GM21526 (cell line): ENCODE results near the gene MICOS13.

Source experiments
- ATAC-seq: cut with Tn5 transposase; IDR thresholded peaks from one replicate; pipeline ENCODE4 v1.9.1; 2021; ENCODE audit warnings: moderate library complexity; ENCODE audit not compliant: unreplicated experiment, low FRiP score

MICOS13 gene

DNA sequence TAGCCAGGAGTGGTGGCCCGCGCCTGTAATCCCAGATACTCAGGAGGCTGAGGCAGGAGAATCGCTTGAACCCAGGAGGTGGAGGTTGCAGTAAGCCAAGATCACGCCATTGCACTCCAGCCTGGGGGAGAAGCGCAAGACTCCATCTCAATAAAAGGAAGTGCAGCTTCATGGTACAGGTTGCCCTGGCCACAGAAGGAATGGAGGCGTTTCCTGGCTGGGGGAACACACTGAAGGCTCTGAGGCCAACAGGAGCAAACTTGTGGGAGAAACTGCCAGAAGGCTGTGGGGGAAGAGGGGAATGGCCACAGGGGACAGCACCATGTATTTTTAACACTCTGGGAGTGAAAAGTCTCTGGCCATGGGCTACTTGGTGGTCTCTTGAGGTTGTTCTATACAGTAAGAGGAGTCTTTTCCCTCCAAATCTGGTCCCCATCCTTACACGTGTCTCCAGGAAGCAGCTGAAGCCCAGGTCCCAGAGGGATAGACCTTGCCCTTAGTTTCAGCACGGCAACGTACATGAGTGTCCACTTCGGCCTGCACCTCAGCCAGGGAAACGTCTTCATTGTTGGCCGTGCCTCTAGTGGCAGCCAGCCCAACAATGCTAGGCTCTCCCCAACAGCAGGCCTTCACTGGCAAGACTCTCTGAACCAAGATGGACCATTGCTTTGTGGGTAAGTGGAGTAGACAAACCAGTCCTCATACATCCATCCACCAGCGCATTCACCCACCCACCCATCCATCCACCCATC, 7.4 kb downstream of the MICOS13 start:
- ATAC-seq = no peak

DNA sequence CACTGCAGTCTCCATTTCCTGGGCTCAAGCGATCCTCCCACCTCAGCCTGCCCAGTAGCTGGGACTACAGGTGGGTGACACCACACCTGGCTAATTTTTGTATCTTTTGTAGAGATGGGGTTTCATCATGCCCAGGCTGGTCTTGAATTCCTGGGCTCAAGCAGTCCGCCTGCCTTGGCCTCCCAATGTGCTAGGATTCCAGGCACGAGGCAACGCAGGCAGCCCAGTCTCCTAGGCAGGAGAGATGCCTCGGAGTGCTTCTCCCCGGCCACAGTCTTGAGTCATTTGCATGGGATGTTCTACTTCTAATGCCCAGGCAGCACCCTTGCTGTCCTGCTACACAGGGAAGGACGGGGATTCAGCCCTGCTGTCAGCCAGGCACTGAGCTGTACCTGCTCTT, 8.7 kb downstream of the MICOS13 start:
- no peak for ATAC-seq

GRCh38 chr19:5669212-5669611, 11.1 kb downstream of the MICOS13 start:
- no peak for ATAC-seq

DNA sequence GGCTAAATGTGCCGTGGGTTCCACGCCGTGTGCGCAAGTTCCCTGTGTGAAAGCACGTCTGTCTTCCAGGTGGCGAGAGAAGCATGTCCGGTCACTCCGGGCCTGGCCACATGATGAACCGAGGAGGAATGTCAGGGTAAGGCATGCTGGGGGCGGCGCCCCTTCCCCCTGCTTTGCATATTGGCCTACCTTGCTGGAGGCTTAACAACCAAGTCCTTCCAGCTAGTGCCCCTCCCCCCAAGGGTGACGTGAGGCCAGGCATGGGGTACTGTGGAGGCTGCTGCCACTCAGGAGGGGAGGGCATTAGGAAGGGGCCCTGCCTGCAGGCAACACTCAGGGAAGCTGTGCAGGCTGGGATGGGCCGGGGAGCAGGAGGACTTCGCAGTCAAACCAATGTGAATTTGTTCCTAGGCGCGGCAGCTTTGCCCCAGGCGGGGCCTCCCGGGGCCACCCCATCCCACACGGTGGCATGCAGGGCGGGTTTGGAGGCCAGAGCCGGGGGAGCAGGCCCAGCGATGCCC, 12.5 kb downstream of the MICOS13 start:
- no peak for ATAC-seq

DNA sequence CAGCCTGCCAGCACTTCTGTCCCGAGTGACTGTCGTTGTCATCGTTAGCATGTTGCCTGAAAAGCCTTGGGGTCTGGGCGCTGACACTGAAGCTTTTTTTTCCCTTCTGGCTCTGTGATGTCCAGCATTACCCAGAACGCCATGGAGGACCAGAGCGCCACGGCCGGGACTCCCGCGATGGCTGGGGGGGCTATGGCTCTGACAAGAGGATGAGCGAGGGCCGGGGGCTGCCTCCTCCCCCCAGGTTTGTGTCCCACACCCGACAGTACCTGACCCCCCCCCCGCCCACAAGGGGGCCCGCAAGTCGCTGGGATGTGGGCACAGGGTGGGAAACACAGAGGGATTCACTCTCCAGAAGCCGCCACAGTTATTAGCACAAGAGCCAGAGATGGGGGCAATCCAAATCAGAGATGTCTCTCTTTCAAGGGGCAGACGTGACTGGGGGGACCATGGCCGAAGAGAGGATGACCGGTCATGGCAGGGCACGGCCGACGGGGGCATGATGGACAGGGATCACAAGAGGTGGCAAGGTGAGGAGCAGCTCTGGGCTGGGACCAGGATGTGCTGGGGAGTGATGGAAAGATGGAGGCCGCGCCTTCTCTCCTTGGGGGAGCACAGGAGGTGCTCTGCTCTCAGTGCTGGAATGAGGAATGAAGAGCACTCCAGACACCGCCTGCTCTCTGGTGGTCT, 13.2 kb downstream of the MICOS13 start:
- ATAC-seq = no peak

- ATAC-seq = no peak
These were observed 14.4 kb downstream of the MICOS13 start for GRCh38 chr19:5665781-5666513.

- ATAC-seq = no peak
These were observed 15.8 kb downstream of the MICOS13 start for GRCh38 chr19:5664515-5664914.

- ATAC-seq = no peak
These were observed 16.4 kb downstream of the MICOS13 start for GRCh38 chr19:5663904-5664303.

- ATAC-seq = no peak
These were observed 18.8 kb downstream of the MICOS13 start for GRCh38 chr19:5661483-5661882.

DNA sequence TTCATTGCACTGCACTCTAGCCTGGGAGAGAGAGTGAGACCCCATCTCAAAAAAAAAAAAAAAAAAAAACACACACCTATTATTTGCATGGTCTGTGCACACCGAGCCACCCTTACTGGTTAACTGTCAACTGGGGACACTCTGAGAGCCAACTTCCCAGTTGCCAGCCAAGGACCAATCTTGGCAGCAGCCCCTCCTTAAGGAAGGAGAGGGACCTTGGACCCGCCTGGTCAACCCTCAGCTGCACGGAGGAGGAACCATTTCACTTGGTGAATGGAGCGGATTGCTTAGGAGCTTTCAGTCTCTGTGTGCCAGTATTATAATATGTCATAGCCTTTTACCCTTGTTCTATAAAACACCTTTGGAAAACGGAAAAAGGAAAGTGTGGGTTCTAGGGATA, 24.9 kb downstream of the MICOS13 start:
- no peak for ATAC-seq

DNA sequence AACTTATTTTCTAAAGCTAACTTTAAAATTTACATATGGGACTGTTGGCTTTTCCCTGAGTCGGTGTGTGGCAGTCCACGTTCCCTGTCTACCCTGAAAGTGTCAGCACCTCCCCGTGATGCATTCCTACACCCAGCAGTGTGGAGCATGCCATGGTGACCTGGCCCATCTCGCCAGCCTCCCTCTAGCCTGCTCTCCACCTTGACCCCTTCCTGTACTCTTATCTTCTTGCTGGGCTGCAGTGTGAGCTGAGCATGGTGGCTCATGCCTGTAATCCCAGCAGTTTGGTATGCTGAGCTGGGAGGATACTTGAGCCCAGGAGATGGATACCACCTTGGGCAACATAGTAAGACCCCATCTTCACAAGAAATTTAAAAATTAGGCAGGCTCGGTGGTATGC, 25.4 kb downstream of the MICOS13 start:
- ATAC-seq = no peak

DNA sequence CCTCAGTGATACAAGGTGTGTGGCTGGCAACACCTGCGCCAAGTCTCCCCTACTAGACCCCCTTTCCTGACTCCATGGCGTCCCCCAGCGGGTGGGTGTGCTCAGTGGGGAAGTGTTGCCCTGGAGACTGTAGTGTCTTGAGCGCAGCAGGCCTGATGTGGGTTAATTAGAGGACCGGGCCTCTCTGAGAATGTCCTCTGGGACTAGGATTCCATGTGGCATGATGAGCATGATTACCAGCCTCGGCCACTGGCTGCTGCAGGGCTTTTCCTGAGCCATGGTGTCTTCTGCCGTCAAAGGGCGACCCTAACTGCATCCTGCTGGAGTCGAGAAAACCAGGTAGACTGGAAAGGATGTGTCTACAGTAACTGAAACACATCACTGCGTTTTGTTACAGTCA, 28.1 kb downstream of the MICOS13 start:
- no peak for ATAC-seq

GRCh38 chr19:5651361-5651760, 29.0 kb downstream of the MICOS13 start:
- no peak for ATAC-seq

- no peak for ATAC-seq
These were observed 31.9 kb downstream of the MICOS13 start for GRCh38 chr19:5648464-5648863.

- no peak for ATAC-seq
These were observed 33.6 kb downstream of the MICOS13 start for GRCh38 chr19:5646703-5647102.

DNA sequence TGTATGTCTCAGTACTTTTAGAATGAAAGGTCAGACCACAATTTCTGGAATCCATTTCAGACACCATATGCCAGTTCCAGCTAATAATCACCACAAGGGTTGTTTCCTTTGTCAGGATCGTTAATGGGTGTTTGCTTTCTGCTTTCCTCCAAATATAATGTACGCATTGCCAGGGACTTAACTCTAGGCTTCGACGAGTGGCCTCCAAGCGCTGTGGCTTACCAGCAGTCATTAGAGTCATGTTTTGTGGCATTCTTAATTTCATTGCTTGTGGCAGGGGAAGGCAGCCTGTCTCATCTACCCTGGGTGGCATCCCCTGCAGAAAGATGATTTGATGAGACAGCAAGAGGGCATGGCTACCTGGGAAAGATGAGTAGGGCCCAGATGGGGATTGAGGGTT, 34.9 kb downstream of the MICOS13 start:
- ATAC-seq = no peak

DNA sequence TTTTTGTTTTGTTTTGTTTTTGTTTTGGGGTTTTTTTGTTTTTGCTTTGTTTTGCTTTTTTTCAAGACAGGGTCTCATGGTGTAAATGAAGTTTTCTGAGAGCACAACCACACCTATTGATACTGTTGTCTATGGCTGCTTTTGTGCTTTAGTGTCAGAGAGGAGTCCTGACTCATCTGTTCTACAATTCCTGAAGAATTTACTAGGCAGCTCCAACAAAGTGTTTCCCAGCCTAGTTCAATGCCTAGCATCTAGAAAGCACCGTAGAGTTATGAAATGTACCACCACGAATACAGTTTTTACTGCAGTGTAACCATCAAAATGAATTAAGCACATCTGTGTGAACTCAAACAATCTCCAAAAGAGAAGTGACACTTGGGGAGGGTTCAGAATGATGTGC, 36.3 kb downstream of the MICOS13 start:
- no peak for ATAC-seq

- no peak for ATAC-seq
These were observed 37.3 kb downstream of the MICOS13 start for GRCh38 chr19:5643060-5643459.

DNA sequence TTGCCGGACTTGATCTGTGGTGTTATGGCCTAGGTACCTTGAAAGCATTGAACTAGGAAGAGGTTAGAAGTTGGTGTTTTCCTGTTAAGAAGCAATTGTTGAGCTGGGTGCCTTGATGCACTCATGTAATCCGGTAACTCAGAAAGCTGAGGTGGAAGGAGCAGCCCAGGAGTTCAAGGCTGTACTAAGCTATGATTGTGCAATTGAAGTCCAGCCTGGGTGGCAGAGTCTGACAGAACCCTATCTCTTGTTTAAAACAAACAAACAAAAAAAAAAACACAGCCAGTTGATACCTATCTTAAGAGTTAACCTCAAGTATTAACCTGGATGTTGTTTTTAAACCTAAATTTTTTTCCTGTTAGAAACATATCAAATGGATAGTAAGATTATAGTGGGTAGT, 38.1 kb downstream of the MICOS13 start:
- no peak for ATAC-seq

- no peak for ATAC-seq
These were observed 39.1 kb downstream of the MICOS13 start for GRCh38 chr19:5641171-5641570.

GRCh38 chr19:5637971-5638370, 42.3 kb downstream of the MICOS13 start:
- no peak for ATAC-seq
